ENCODE data around the gene PRSS8. TPM values are rescaled to one million over a fixed set of nuclear protein-coding genes. Genes with fewer than 3 reads are reported as not detected.
"Not testable (repeated sequence)": the region's sequence is repeated elsewhere in the genome, so short reads cannot be mapped to it uniquely, and the experiment has no call there.

The PRSS8 gene
- polyA plus RNA-seq, 1 donor from 2014 or later: not detected

DNA sequence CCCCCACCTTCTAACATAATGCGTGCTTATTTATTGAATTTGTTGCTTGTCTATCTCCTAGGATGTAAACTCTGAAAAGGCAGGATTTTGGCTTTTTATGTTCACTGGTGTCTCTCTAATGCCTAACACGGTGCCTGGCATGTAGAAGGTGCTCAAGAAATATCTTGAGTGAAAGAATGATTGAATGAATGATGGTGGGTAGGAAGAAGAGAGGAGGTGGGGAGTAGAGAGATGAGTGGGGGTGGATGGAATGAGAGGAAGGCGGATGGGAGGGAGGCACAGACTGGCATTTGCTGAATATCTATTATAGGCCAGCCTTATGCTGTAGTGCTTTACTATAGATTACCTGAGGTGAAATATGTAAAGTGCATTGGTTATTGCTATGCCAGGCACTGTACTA, 12.0 kb upstream of the PRSS8 start:
- Histone ChIP-seq H3F3A (ENCODE audit: insufficient read depth, low read length, poor library complexity, severe bottlenecking) (no peaks in the 10 kb centered on the region), H3K36me3 (ENCODE audit: insufficient read depth, low read length) (no peaks in the 10 kb centered on the region), H3K9me2 (ENCODE audit: insufficient read depth, low read length) (no peaks in the 10 kb centered on the region), H3K79me2 (replicated peaks; ENCODE audit: insufficient read depth, low read length) (no peaks in the 10 kb centered on the region), H4K20me1 (ENCODE audit: insufficient read depth) (no peaks in the 10 kb centered on the region), H3K27me3 (ENCODE audit: insufficient read depth, low read depth, low read length) (no peaks in the 10 kb centered on the region), H3K27ac (ENCODE audit: low read length) (no peak overlapping the region), H3K9ac (ENCODE audit: low read length) (no peak overlapping the region), H3K4me2 (ENCODE audit: low read length) (no peak overlapping the region), H3K4me3 (ENCODE audit: low read length) (no peak overlapping the region), H3K9me3 (ENCODE audit: low read length) (no peaks in the 10 kb centered on the region), H2AFZ (ENCODE audit: low read depth, low read length) (no peak overlapping the region)
- no peak for TF ChIP-seq POLR2AphosphoS5 (IDR thresholded peaks at IDR 0.05)
- TF ChIP-seq, protein P1, sequence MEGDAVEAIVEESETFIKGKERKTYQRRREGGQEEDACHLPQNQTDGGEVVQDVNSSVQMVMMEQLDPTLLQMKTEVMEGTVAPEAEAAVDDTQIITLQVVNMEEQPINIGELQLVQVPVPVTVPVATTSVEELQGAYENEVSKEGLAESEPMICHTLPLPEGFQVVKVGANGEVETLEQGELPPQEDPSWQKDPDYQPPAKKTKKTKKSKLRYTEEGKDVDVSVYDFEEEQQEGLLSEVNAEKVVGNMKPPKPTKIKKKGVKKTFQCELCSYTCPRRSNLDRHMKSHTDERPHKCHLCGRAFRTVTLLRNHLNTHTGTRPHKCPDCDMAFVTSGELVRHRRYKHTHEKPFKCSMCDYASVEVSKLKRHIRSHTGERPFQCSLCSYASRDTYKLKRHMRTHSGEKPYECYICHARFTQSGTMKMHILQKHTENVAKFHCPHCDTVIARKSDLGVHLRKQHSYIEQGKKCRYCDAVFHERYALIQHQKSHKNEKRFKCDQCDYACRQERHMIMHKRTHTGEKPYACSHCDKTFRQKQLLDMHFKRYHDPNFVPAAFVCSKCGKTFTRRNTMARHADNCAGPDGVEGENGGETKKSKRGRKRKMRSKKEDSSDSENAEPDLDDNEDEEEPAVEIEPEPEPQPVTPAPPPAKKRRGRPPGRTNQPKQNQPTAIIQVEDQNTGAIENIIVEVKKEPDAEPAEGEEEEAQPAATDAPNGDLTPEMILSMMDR (IDR thresholded peaks at IDR 0.05; ENCODE audit: poor library complexity, severe bottlenecking): no peak
- TF ChIP-seq, protein P2, sequence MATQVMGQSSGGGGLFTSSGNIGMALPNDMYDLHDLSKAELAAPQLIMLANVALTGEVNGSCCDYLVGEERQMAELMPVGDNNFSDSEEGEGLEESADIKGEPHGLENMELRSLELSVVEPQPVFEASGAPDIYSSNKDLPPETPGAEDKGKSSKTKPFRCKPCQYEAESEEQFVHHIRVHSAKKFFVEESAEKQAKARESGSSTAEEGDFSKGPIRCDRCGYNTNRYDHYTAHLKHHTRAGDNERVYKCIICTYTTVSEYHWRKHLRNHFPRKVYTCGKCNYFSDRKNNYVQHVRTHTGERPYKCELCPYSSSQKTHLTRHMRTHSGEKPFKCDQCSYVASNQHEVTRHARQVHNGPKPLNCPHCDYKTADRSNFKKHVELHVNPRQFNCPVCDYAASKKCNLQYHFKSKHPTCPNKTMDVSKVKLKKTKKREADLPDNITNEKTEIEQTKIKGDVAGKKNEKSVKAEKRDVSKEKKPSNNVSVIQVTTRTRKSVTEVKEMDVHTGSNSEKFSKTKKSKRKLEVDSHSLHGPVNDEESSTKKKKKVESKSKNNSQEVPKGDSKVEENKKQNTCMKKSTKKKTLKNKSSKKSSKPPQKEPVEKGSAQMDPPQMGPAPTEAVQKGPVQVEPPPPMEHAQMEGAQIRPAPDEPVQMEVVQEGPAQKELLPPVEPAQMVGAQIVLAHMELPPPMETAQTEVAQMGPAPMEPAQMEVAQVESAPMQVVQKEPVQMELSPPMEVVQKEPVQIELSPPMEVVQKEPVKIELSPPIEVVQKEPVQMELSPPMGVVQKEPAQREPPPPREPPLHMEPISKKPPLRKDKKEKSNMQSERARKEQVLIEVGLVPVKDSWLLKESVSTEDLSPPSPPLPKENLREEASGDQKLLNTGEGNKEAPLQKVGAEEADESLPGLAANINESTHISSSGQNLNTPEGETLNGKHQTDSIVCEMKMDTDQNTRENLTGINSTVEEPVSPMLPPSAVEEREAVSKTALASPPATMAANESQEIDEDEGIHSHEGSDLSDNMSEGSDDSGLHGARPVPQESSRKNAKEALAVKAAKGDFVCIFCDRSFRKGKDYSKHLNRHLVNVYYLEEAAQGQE (IDR thresholded peaks at IDR 0.05; ENCODE audit: borderline replicate concordance): no peak
- TF ChIP-seq MXI1 (conservative IDR thresholded peaks at IDR 0.05; ENCODE audit: poor library complexity, severe bottlenecking): no peak
- no peak for TF ChIP-seq RAD21 (conservative IDR thresholded peaks at IDR 0.05)
- TF ChIP-seq EZH2 (IDR thresholded peaks at IDR 0.05; ENCODE audit: borderline replicate concordance, insufficient read depth, low read length, poor library complexity, severe bottlenecking): no peak
- TF ChIP-seq SMC3 (conservative IDR thresholded peaks at IDR 0.05; ENCODE audit: poor library complexity): no peak
- TF ChIP-seq EP300 (conservative IDR thresholded peaks at IDR 0.05; ENCODE audit: poor library complexity, severe bottlenecking): no peak
- no peak for TF ChIP-seq TAF1 (IDR thresholded peaks at IDR 0.05; ENCODE audit: low read depth)

DNA sequence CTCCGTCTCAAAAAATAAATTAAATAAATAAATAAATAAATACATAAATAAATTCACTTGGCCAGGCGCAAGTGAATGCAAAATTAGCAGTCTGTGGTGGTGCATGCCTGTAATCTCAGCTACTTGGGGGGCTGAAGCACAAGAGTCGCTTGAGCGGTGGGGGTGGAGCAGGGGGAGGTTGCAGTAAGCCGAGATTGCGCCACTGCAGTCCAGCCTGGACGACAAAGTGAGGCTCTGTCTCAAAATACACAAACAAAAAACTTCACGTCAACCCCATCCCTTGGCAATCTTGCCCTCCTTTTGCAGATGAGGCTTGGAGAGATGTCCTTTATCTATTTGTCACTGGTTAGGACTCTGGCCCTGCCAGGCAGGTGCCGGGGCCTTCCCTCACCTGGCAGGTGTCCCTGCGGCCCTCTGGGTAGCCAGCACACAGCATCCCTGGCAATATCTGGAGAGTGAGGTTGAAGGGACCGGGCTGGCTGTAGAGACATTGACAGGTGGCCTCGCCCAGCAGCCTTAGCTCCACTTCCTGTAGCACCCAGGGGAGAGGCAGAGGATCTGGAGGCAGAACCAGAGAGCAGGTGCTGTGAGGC, 10.0 kb upstream of the PRSS8 start:
- Histone ChIP-seq H3K4me3 (ENCODE audit: low read length) (no peak overlapping the region), H3K9ac (ENCODE audit: low read length) (no peak overlapping the region), H3K36me3 (ENCODE audit: insufficient read depth, low read length) (no peaks in the 10 kb centered on the region), H3F3A (ENCODE audit: insufficient read depth, low read length, poor library complexity, severe bottlenecking) (no peaks in the 10 kb centered on the region), H3K9me3 (ENCODE audit: low read length) (no peaks in the 10 kb centered on the region), H3K27ac (ENCODE audit: low read length) (no peak overlapping the region), H2AFZ (ENCODE audit: low read depth, low read length) (no peak overlapping the region), H3K27me3 (ENCODE audit: insufficient read depth, low read depth, low read length) (no peaks in the 10 kb centered on the region), H3K79me2 (replicated peaks; ENCODE audit: insufficient read depth, low read length) (no peaks in the 10 kb centered on the region), H4K20me1 (ENCODE audit: insufficient read depth) (no peaks in the 10 kb centered on the region), H3K4me2 (ENCODE audit: low read length) (no peak overlapping the region), H3K9me2 (ENCODE audit: insufficient read depth, low read length) (no peaks in the 10 kb centered on the region)
- TF ChIP-seq TAF1 (IDR thresholded peaks at IDR 0.05; ENCODE audit: low read depth) (no peak), POLR2AphosphoS5 (IDR thresholded peaks at IDR 0.05) (no peak), EZH2 (IDR thresholded peaks at IDR 0.05; ENCODE audit: borderline replicate concordance, insufficient read depth, low read length, poor library complexity, severe bottlenecking) (no peak), SMC3 (conservative IDR thresholded peaks at IDR 0.05; ENCODE audit: poor library complexity) (no peak), MXI1 (conservative IDR thresholded peaks at IDR 0.05; ENCODE audit: poor library complexity, severe bottlenecking) (no peak), RAD21 (conservative IDR thresholded peaks at IDR 0.05) (no peak), EP300 (conservative IDR thresholded peaks at IDR 0.05; ENCODE audit: poor library complexity, severe bottlenecking) (no peak)
- TF ChIP-seq, protein P2 (IDR thresholded peaks at IDR 0.05; ENCODE audit: borderline replicate concordance): no peak
- TF ChIP-seq, protein P1 (IDR thresholded peaks at IDR 0.05; ENCODE audit: poor library complexity, severe bottlenecking): no peak

DNA sequence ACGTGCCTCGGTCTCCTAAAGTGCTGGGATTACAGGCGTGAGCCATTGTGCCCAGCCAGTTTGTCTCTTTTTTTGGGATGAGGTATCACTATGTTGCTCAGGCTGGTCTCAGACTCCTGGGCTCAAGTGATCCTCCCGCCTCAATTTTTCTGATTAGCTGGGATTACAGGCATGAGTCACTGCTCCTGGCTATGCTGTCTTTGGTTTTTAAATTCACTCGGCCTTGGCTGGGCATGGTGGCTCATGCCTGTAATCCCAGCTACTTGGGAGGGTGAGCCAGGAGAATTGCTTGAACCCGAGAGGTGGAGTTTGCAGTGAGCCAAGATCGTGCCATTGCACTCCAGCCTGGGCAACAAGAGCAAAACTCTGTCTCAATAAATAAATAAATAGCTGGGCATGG, 8.9 kb upstream of the PRSS8 start:
- H3K79me2 ChIP-seq (replicated peaks; ENCODE audit: insufficient read depth, low read length); H4K20me1 ChIP-seq (ENCODE audit: insufficient read depth); H3K36me3 ChIP-seq (ENCODE audit: insufficient read depth, low read length); H3K4me3 ChIP-seq (ENCODE audit: low read length); H3K27me3 ChIP-seq (ENCODE audit: insufficient read depth, low read depth, low read length); H3K9me2 ChIP-seq (ENCODE audit: insufficient read depth, low read length); H3F3A ChIP-seq (ENCODE audit: insufficient read depth, low read length, poor library complexity, severe bottlenecking); H3K4me2 ChIP-seq (ENCODE audit: low read length); H3K27ac ChIP-seq (ENCODE audit: low read length); H3K9me3 ChIP-seq (ENCODE audit: low read length); H3K9ac ChIP-seq (ENCODE audit: low read length); H2AFZ ChIP-seq (ENCODE audit: low read depth, low read length): not testable (repeated sequence)

Measured in neural cell (in vitro differentiated cells).